ENCODE measurements around the gene ATP5F1B. TPM values are rescaled to one million over a fixed set of nuclear protein-coding genes. Genes with fewer than 3 reads are reported as not detected.

The ATP5F1B gene
- total and polyA plus RNA-seq, 2 donors from 2014 or later: 568 to 1,584 TPM

DNA sequence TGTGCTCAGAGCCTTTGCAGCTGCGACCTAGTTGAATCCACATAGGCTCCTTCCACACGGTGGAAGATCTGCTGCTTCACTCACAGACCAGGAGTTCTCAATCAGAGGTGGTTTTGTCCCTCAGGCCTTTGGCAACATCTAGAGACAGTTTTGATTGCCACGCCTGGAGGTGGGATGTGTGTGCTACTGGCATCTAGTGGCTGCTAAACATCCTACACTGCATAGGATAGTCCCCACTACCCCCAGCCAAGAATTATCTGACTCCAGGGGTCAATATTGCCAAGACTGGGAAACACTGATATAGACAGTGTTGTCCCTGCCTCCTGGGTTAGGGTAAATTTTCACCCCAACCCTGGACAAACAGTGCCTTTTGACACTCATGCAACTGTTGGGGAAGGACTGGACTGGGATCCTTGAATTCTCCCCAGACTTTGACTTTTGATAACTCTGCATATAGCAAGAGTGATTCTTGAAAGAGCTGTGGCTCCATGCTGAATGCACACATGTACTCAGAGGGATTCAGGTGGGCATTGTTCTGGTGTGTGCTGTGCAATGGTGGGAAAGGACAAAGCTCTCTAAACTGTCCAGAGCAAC is 55.5 kb downstream of the ATP5F1B start:
- peaks cover 0 to 2% (median 0%) of the 10 kb centered on the region in 3 donors for H3K4me1 ChIP-seq (ENCODE audit: control insufficient read depth in 2 of 3, insufficient read depth in 2 of 3, low read depth in 1 of 3, low read length in 3 of 3)
- intact Hi-C loops (cut with DNase I): no loop called here
- no peaks in the 10 kb centered on the region for H3K27me3 ChIP-seq (ENCODE audit: control insufficient read depth, insufficient read depth, low read length)
- H3K4me3 ChIP-seq (ENCODE audit: low read length in 3 of 3): no peak overlapping the region
- no peak overlapping the region for H3K27ac ChIP-seq (ENCODE audit: low read depth in 2 of 2, low read length in 2 of 2)
- H3K36me3 ChIP-seq (ENCODE audit: control insufficient read depth in 2 of 3, insufficient read depth in 3 of 3, low read length in 3 of 3): peaks cover 5 to 32% (median 19%) of the 10 kb centered on the region in 3 donors
- DNase-seq: no peak
- no peaks in the 10 kb centered on the region for H3K9me3 ChIP-seq (ENCODE audit: control insufficient read depth in 2 of 3, insufficient read depth in 1 of 3, low read length in 3 of 3)
- TF ChIP-seq, protein P1, sequence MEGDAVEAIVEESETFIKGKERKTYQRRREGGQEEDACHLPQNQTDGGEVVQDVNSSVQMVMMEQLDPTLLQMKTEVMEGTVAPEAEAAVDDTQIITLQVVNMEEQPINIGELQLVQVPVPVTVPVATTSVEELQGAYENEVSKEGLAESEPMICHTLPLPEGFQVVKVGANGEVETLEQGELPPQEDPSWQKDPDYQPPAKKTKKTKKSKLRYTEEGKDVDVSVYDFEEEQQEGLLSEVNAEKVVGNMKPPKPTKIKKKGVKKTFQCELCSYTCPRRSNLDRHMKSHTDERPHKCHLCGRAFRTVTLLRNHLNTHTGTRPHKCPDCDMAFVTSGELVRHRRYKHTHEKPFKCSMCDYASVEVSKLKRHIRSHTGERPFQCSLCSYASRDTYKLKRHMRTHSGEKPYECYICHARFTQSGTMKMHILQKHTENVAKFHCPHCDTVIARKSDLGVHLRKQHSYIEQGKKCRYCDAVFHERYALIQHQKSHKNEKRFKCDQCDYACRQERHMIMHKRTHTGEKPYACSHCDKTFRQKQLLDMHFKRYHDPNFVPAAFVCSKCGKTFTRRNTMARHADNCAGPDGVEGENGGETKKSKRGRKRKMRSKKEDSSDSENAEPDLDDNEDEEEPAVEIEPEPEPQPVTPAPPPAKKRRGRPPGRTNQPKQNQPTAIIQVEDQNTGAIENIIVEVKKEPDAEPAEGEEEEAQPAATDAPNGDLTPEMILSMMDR (IDR thresholded peaks at IDR 0.05; ENCODE audit: borderline replicate concordance, extremely low read depth, insufficient read depth): no peak
- no peak overlapping the region for H3K9ac ChIP-seq (ENCODE audit: low read length in 3 of 3)
- FAIRE-seq: no peak

DNA sequence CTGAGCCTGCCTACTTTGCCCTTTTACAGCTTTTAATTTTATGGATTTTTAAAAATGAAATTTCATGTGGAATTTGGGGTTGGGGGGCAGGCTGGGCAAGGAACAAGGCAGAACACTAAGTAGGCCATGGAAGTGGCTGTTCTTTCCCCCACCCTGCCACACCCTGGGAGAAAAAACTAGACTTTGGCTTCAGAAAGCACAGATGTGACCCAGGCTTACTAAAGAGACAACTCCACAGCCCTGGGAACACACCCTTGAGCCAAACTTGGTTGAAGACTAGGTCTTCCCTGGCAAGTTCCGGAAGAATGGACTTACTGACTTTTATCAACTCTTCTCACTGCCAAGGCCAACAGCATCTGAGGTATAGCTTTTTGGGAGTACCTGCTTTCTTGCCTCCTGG is 56.0 kb downstream of the ATP5F1B start:
- DNase-seq (no peak), FAIRE-seq (no peak)
- TF ChIP-seq, protein P1 (IDR thresholded peaks at IDR 0.05; ENCODE audit: borderline replicate concordance, extremely low read depth, insufficient read depth): no peak
- Histone ChIP-seq H3K27ac (ENCODE audit: low read depth in 2 of 2, low read length in 2 of 2) (no peak overlapping the region), H3K4me1 (ENCODE audit: control insufficient read depth in 2 of 3, insufficient read depth in 2 of 3, low read depth in 1 of 3, low read length in 3 of 3) (peaks cover 0 to 2% (median 0%) of the 10 kb centered on the region in 3 donors), H3K9me3 (ENCODE audit: control insufficient read depth in 2 of 3, insufficient read depth in 1 of 3, low read length in 3 of 3) (no peaks in the 10 kb centered on the region), H3K36me3 (ENCODE audit: control insufficient read depth in 2 of 3, insufficient read depth in 3 of 3, low read length in 3 of 3) (peaks cover 5 to 35% (median 19%) of the 10 kb centered on the region in 3 donors), H3K9ac (ENCODE audit: low read length in 3 of 3) (no peak overlapping the region), H3K4me3 (ENCODE audit: low read length in 3 of 3) (no peak overlapping the region), H3K27me3 (ENCODE audit: control insufficient read depth, insufficient read depth, low read length) (no peaks in the 10 kb centered on the region)
- intact Hi-C loops (cut with DNase I): no loop called here

Other genes with a start within 250 kb of the ATP5F1B start
- gene TIMELESS, start 196.6 kb downstream of the ATP5F1B start, total RNA-seq: 9.2 TPM
- gene TIMELESS, start 196.6 kb downstream of the ATP5F1B start, polyA plus RNA-seq (ENCODE audit: insufficient read depth, low read depth, low replicate concordance): 5.5 TPM
- not detected for gene MIP, start 191.3 kb downstream of the ATP5F1B start, total RNA-seq
- not detected for gene MIP, start 191.3 kb downstream of the ATP5F1B start, polyA plus RNA-seq (ENCODE audit: insufficient read depth, low read depth, low replicate concordance)
- gene SPRYD4, start 177.4 kb downstream of the ATP5F1B start, total RNA-seq: 4.0 TPM
- 6.0 TPM for gene SPRYD4, start 177.4 kb downstream of the ATP5F1B start, polyA plus RNA-seq (ENCODE audit: insufficient read depth, low read depth, low replicate concordance)
- 2.5 TPM for gene GLS2, start 157.8 kb downstream of the ATP5F1B start, total RNA-seq
- 5.6 TPM for gene GLS2, start 157.8 kb downstream of the ATP5F1B start, polyA plus RNA-seq (ENCODE audit: insufficient read depth, low read depth, low replicate concordance)
- 71.3 TPM for gene RBMS2, start 124.2 kb downstream of the ATP5F1B start, total RNA-seq
- 8.5 TPM for gene RBMS2, start 124.2 kb downstream of the ATP5F1B start, polyA plus RNA-seq (ENCODE audit: insufficient read depth, low read depth, low replicate concordance)
- 98.6 TPM for gene BAZ2A, start 15.7 kb downstream of the ATP5F1B start, total RNA-seq
- gene BAZ2A, start 15.7 kb downstream of the ATP5F1B start, polyA plus RNA-seq (ENCODE audit: insufficient read depth, low read depth, low replicate concordance): 10.5 TPM
- 186 TPM for gene PTGES3, start 42.3 kb upstream of the ATP5F1B start, total RNA-seq
- 207 TPM for gene PTGES3, start 42.3 kb upstream of the ATP5F1B start, polyA plus RNA-seq (ENCODE audit: insufficient read depth, low read depth, low replicate concordance)
- gene NACA, start 79.3 kb upstream of the ATP5F1B start, total RNA-seq: 660 TPM
- 1,180 TPM for gene NACA, start 79.3 kb upstream of the ATP5F1B start, polyA plus RNA-seq (ENCODE audit: insufficient read depth, low read depth, low replicate concordance)
- gene PRIM1, start 106.3 kb upstream of the ATP5F1B start, total RNA-seq: 4.9 TPM
- gene PRIM1, start 106.3 kb upstream of the ATP5F1B start, polyA plus RNA-seq (ENCODE audit: insufficient read depth, low read depth, low replicate concordance): 3.2 TPM
- 1.7 TPM for gene HSD17B6, start 117.3 kb upstream of the ATP5F1B start, total RNA-seq
- gene HSD17B6, start 117.3 kb upstream of the ATP5F1B start, polyA plus RNA-seq (ENCODE audit: insufficient read depth, low read depth, low replicate concordance): 3.9 TPM

All from kidney (tissue), 14 donors.